ENCODE measurements around the gene CD1D.

CD1D gene

GRCh38 chr1:158150523-158150922, 30.2 kb upstream of the CD1D start:
- Histone ChIP-seq H3K9me3 (ENCODE audit: severe bottlenecking) (peaks cover 23% of the 10 kb centered on the region), H3K27ac (no peak overlapping the region), H3K4me3 (ENCODE audit: low read depth, low read length) (no peak overlapping the region), H3K36me3 (no peaks in the 10 kb centered on the region), H3K27me3 (ENCODE audit: insufficient read depth, low read depth, severe bottlenecking) (peaks cover 100% of the 10 kb centered on the region)
- no peak for TF ChIP-seq CTCF (IDR thresholded peaks at IDR 0.05; ENCODE audit: low read depth, low read length)
- no peak for DNase-seq

- TF ChIP-seq CTCF (IDR thresholded peaks at IDR 0.05; ENCODE audit: low read depth, low read length) = no peak
- H3K9me3 ChIP-seq (ENCODE audit: severe bottlenecking) = peaks cover 18% of the 10 kb centered on the region
- H3K36me3 ChIP-seq = no peaks in the 10 kb centered on the region
- peaks cover 100% of the 10 kb centered on the region for H3K27me3 ChIP-seq (ENCODE audit: insufficient read depth, low read depth, severe bottlenecking)
- no peak overlapping the region for H3K4me3 ChIP-seq (ENCODE audit: low read depth, low read length)
- DNase-seq = no peak
- no peak overlapping the region for H3K27ac ChIP-seq
Observed at GRCh38 chr1:158153179-158153578, 27.5 kb upstream of the CD1D start.

GRCh38 chr1:158153746-158154444, 26.8 kb upstream of the CD1D start:
- H3K36me3 ChIP-seq = no peaks in the 10 kb centered on the region
- no peak for TF ChIP-seq CTCF (IDR thresholded peaks at IDR 0.05; ENCODE audit: low read depth, low read length)
- peaks cover 11% of the 10 kb centered on the region for H3K9me3 ChIP-seq (ENCODE audit: severe bottlenecking)
- no peak for DNase-seq
- H3K27me3 ChIP-seq (ENCODE audit: insufficient read depth, low read depth, severe bottlenecking) = peaks cover 100% of the 10 kb centered on the region
- H3K27ac ChIP-seq = no peak overlapping the region
- H3K4me3 ChIP-seq (ENCODE audit: low read depth, low read length) = no peak overlapping the region

- DNase-seq = no peak
- no peaks in the 10 kb centered on the region for H3K36me3 ChIP-seq
- H3K27ac ChIP-seq = no peak overlapping the region
- TF ChIP-seq CTCF (IDR thresholded peaks at IDR 0.05; ENCODE audit: low read depth, low read length) = no peak
- H3K27me3 ChIP-seq (ENCODE audit: insufficient read depth, low read depth, severe bottlenecking) = peaks cover 100% of the 10 kb centered on the region
- H3K4me3 ChIP-seq (ENCODE audit: low read depth, low read length) = no peak overlapping the region
- peaks cover 6% of the 10 kb centered on the region for H3K9me3 ChIP-seq (ENCODE audit: severe bottlenecking)
Observed at GRCh38 chr1:158154501-158154900, 26.2 kb upstream of the CD1D start.

GRCh38 chr1:158155673-158156072, 25.0 kb upstream of the CD1D start:
- Histone ChIP-seq H3K4me3 (ENCODE audit: low read depth, low read length) (no peak overlapping the region), H3K36me3 (no peaks in the 10 kb centered on the region), H3K27ac (no peak overlapping the region), H3K27me3 (ENCODE audit: insufficient read depth, low read depth, severe bottlenecking) (peaks cover 100% of the 10 kb centered on the region), H3K9me3 (ENCODE audit: severe bottlenecking) (no peaks in the 10 kb centered on the region)
- TF ChIP-seq CTCF (IDR thresholded peaks at IDR 0.05; ENCODE audit: low read depth, low read length) = no peak
- DNase-seq = no peak

- no peak for DNase-seq
- Histone ChIP-seq H3K9me3 (ENCODE audit: severe bottlenecking) (no peaks in the 10 kb centered on the region), H3K27me3 (ENCODE audit: insufficient read depth, low read depth, severe bottlenecking) (peaks cover 88% of the 10 kb centered on the region), H3K27ac (no peak overlapping the region), H3K4me3 (ENCODE audit: low read depth, low read length) (no peak overlapping the region), H3K36me3 (no peaks in the 10 kb centered on the region)
- TF ChIP-seq CTCF (IDR thresholded peaks at IDR 0.05; ENCODE audit: low read depth, low read length) = no peak
Observed at GRCh38 chr1:158159597-158159996, 21.1 kb upstream of the CD1D start.
